ENCODE results near the gene TENM4.

Gene TENM4

GRCh38 chr11:79165908-79166307, 274.9 kb downstream of the TENM4 start:
- H3K9me3 ChIP-seq (ENCODE audit: control insufficient read depth in 1 of 2, low read length in 2 of 2), result no peaks in the 10 kb centered on the region
- no peaks in the 10 kb centered on the region for H3K36me3 ChIP-seq (ENCODE audit: control insufficient read depth in 1 of 2, insufficient read depth in 2 of 2, low read length in 2 of 2)
- H3K27me3 ChIP-seq (ENCODE audit: low read depth, low read length), result no peaks in the 10 kb centered on the region
- H3K27ac ChIP-seq (ENCODE audit: low read length), result no peak overlapping the region
- H3K4me3 ChIP-seq (ENCODE audit: low read depth in 1 of 2, low read length in 2 of 2), result no peak overlapping the region
- H3K4me1 ChIP-seq (ENCODE audit: control insufficient read depth in 1 of 2, insufficient read depth in 2 of 2, low read length in 2 of 2), result no peaks in the 10 kb centered on the region

GRCh38 chr11:79160791-79161403, 279.9 kb downstream of the TENM4 start:
- Histone ChIP-seq H3K4me1 (ENCODE audit: control insufficient read depth in 1 of 2, insufficient read depth in 2 of 2, low read length in 2 of 2) (no peaks in the 10 kb centered on the region), H3K27ac (ENCODE audit: low read length) (no peak overlapping the region), H3K9me3 (ENCODE audit: control insufficient read depth in 1 of 2, low read length in 2 of 2) (no peaks in the 10 kb centered on the region), H3K4me3 (ENCODE audit: low read depth in 1 of 2, low read length in 2 of 2) (no peak overlapping the region), H3K27me3 (ENCODE audit: low read depth, low read length) (no peaks in the 10 kb centered on the region), H3K36me3 (ENCODE audit: control insufficient read depth in 1 of 2, insufficient read depth in 2 of 2, low read length in 2 of 2) (no peaks in the 10 kb centered on the region)

GRCh38 chr11:79159657-79160450, 281.0 kb downstream of the TENM4 start:
- Histone ChIP-seq H3K9me3 (ENCODE audit: control insufficient read depth in 1 of 2, low read length in 2 of 2) (no peaks in the 10 kb centered on the region), H3K4me1 (ENCODE audit: control insufficient read depth in 1 of 2, insufficient read depth in 2 of 2, low read length in 2 of 2) (no peaks in the 10 kb centered on the region), H3K4me3 (ENCODE audit: low read depth in 1 of 2, low read length in 2 of 2) (no peak overlapping the region), H3K27ac (ENCODE audit: low read length) (no peak overlapping the region), H3K27me3 (ENCODE audit: low read depth, low read length) (no peaks in the 10 kb centered on the region), H3K36me3 (ENCODE audit: control insufficient read depth in 1 of 2, insufficient read depth in 2 of 2, low read length in 2 of 2) (no peaks in the 10 kb centered on the region)

- no peaks in the 10 kb centered on the region for H3K36me3 ChIP-seq (ENCODE audit: control insufficient read depth in 1 of 2, insufficient read depth in 2 of 2, low read length in 2 of 2)
- no peaks in the 10 kb centered on the region for H3K4me1 ChIP-seq (ENCODE audit: control insufficient read depth in 1 of 2, insufficient read depth in 2 of 2, low read length in 2 of 2)
- H3K27ac ChIP-seq (ENCODE audit: low read length), result no peak overlapping the region
- H3K9me3 ChIP-seq (ENCODE audit: control insufficient read depth in 1 of 2, low read length in 2 of 2), result no peaks in the 10 kb centered on the region
- H3K27me3 ChIP-seq (ENCODE audit: low read depth, low read length), result no peaks in the 10 kb centered on the region
- no peak overlapping the region for H3K4me3 ChIP-seq (ENCODE audit: low read depth in 1 of 2, low read length in 2 of 2)
Measured at GRCh38 chr11:79157738-79158137, 283.1 kb downstream of the TENM4 start.

- no peak overlapping the region for H3K4me3 ChIP-seq (ENCODE audit: low read depth in 1 of 2, low read length in 2 of 2)
- no peaks in the 10 kb centered on the region for H3K36me3 ChIP-seq (ENCODE audit: control insufficient read depth in 1 of 2, insufficient read depth in 2 of 2, low read length in 2 of 2)
- no peaks in the 10 kb centered on the region for H3K9me3 ChIP-seq (ENCODE audit: control insufficient read depth in 1 of 2, low read length in 2 of 2)
- H3K27me3 ChIP-seq (ENCODE audit: low read depth, low read length), result no peaks in the 10 kb centered on the region
- H3K4me1 ChIP-seq (ENCODE audit: control insufficient read depth in 1 of 2, insufficient read depth in 2 of 2, low read length in 2 of 2), result no peaks in the 10 kb centered on the region
- no peak overlapping the region for H3K27ac ChIP-seq (ENCODE audit: low read length)
Measured at GRCh38 chr11:79156031-79156430, 284.8 kb downstream of the TENM4 start.

- no peaks in the 10 kb centered on the region for H3K9me3 ChIP-seq (ENCODE audit: control insufficient read depth in 1 of 2, low read length in 2 of 2)
- no peak overlapping the region for H3K27ac ChIP-seq (ENCODE audit: low read length)
- H3K4me3 ChIP-seq (ENCODE audit: low read depth in 1 of 2, low read length in 2 of 2), result no peak overlapping the region
- no peaks in the 10 kb centered on the region for H3K27me3 ChIP-seq (ENCODE audit: low read depth, low read length)
- H3K4me1 ChIP-seq (ENCODE audit: control insufficient read depth in 1 of 2, insufficient read depth in 2 of 2, low read length in 2 of 2), result no peaks in the 10 kb centered on the region
- no peaks in the 10 kb centered on the region for H3K36me3 ChIP-seq (ENCODE audit: control insufficient read depth in 1 of 2, insufficient read depth in 2 of 2, low read length in 2 of 2)
Measured at GRCh38 chr11:79155237-79155636, 285.6 kb downstream of the TENM4 start.

GRCh38 chr11:79152511-79152910, 288.3 kb downstream of the TENM4 start:
- Histone ChIP-seq H3K36me3 (ENCODE audit: control insufficient read depth in 1 of 2, insufficient read depth in 2 of 2, low read length in 2 of 2) (no peaks in the 10 kb centered on the region), H3K27ac (ENCODE audit: low read length) (no peak overlapping the region)

GRCh38 chr11:79151396-79151795, 289.4 kb downstream of the TENM4 start:
- H3K9me3 ChIP-seq (ENCODE audit: control insufficient read depth in 1 of 2, low read length in 2 of 2), result no peaks in the 10 kb centered on the region
- no peak overlapping the region for H3K27ac ChIP-seq (ENCODE audit: low read length)
- no peaks in the 10 kb centered on the region for H3K36me3 ChIP-seq (ENCODE audit: control insufficient read depth in 1 of 2, insufficient read depth in 2 of 2, low read length in 2 of 2)
- H3K4me3 ChIP-seq (ENCODE audit: low read depth in 1 of 2, low read length in 2 of 2), result no peak overlapping the region
- no peaks in the 10 kb centered on the region for H3K27me3 ChIP-seq (ENCODE audit: low read depth, low read length)
- no peaks in the 10 kb centered on the region for H3K4me1 ChIP-seq (ENCODE audit: control insufficient read depth in 1 of 2, insufficient read depth in 2 of 2, low read length in 2 of 2)

More at GRCh38 chr11:79152511-79152910, 288.3 kb downstream of the TENM4 start:
- H3K4me3 ChIP-seq (ENCODE audit: low read depth in 1 of 2, low read length in 2 of 2), result no peak overlapping the region
- H3K4me1 ChIP-seq (ENCODE audit: control insufficient read depth in 1 of 2, insufficient read depth in 2 of 2, low read length in 2 of 2), result no peaks in the 10 kb centered on the region
- no peaks in the 10 kb centered on the region for H3K27me3 ChIP-seq (ENCODE audit: low read depth, low read length)
- no peaks in the 10 kb centered on the region for H3K9me3 ChIP-seq (ENCODE audit: control insufficient read depth in 1 of 2, low read length in 2 of 2)

- Histone ChIP-seq H3K27ac (ENCODE audit: low read length) (no peak overlapping the region), H3K36me3 (ENCODE audit: control insufficient read depth in 1 of 2, insufficient read depth in 2 of 2, low read length in 2 of 2) (no peaks in the 10 kb centered on the region), H3K4me1 (ENCODE audit: control insufficient read depth in 1 of 2, insufficient read depth in 2 of 2, low read length in 2 of 2) (no peaks in the 10 kb centered on the region), H3K9me3 (ENCODE audit: control insufficient read depth in 1 of 2, low read length in 2 of 2) (no peaks in the 10 kb centered on the region), H3K27me3 (ENCODE audit: low read depth, low read length) (no peaks in the 10 kb centered on the region), H3K4me3 (ENCODE audit: low read depth in 1 of 2, low read length in 2 of 2) (no peak overlapping the region)
Measured at GRCh38 chr11:79150966-79151365, 289.9 kb downstream of the TENM4 start.

- H3K27me3 ChIP-seq (ENCODE audit: low read depth, low read length), result no peaks in the 10 kb centered on the region
- H3K27ac ChIP-seq (ENCODE audit: low read length), result no peak overlapping the region
- no peaks in the 10 kb centered on the region for H3K9me3 ChIP-seq (ENCODE audit: control insufficient read depth in 1 of 2, low read length in 2 of 2)
- no peaks in the 10 kb centered on the region for H3K36me3 ChIP-seq (ENCODE audit: control insufficient read depth in 1 of 2, insufficient read depth in 2 of 2, low read length in 2 of 2)
- H3K4me1 ChIP-seq (ENCODE audit: control insufficient read depth in 1 of 2, insufficient read depth in 2 of 2, low read length in 2 of 2), result no peaks in the 10 kb centered on the region
- no peak overlapping the region for H3K4me3 ChIP-seq (ENCODE audit: low read depth in 1 of 2, low read length in 2 of 2)
Measured at GRCh38 chr11:79150320-79150719, 290.5 kb downstream of the TENM4 start.

- H3K9me3 ChIP-seq (ENCODE audit: control insufficient read depth in 1 of 2, low read length in 2 of 2), result no peaks in the 10 kb centered on the region
- H3K4me3 ChIP-seq (ENCODE audit: low read depth in 1 of 2, low read length in 2 of 2), result no peak overlapping the region
- H3K4me1 ChIP-seq (ENCODE audit: control insufficient read depth in 1 of 2, insufficient read depth in 2 of 2, low read length in 2 of 2), result no peaks in the 10 kb centered on the region
- no peaks in the 10 kb centered on the region for H3K36me3 ChIP-seq (ENCODE audit: control insufficient read depth in 1 of 2, insufficient read depth in 2 of 2, low read length in 2 of 2)
- no peak overlapping the region for H3K27ac ChIP-seq (ENCODE audit: low read length)
- no peaks in the 10 kb centered on the region for H3K27me3 ChIP-seq (ENCODE audit: low read depth, low read length)
Measured at GRCh38 chr11:79147731-79148130, 293.1 kb downstream of the TENM4 start.

GRCh38 chr11:79147011-79147410, 293.8 kb downstream of the TENM4 start:
- Histone ChIP-seq H3K27me3 (ENCODE audit: low read depth, low read length) (no peaks in the 10 kb centered on the region), H3K36me3 (ENCODE audit: control insufficient read depth in 1 of 2, insufficient read depth in 2 of 2, low read length in 2 of 2) (no peaks in the 10 kb centered on the region), H3K27ac (ENCODE audit: low read length) (no peak overlapping the region), H3K9me3 (ENCODE audit: control insufficient read depth in 1 of 2, low read length in 2 of 2) (no peaks in the 10 kb centered on the region), H3K4me1 (ENCODE audit: control insufficient read depth in 1 of 2, insufficient read depth in 2 of 2, low read length in 2 of 2) (no peaks in the 10 kb centered on the region), H3K4me3 (ENCODE audit: low read depth in 1 of 2, low read length in 2 of 2) (no peak overlapping the region)

All from muscle layer of duodenum (tissue), 2 donors.